ENCODE measurements around the gene NLRP6. TPM values are rescaled to one million over a fixed set of nuclear protein-coding genes. Genes with fewer than 3 reads are reported as not detected.

NLRP6 gene
- total RNA-seq, 2 donors from 2014 or later = 0.19 to 0.20 TPM

GRCh38 chr11:269146-269890 lies 8.9 kb upstream of the NLRP6 start:
- no peaks in the 10 kb centered on the region for H3K27me3 ChIP-seq
- H3K4me3 ChIP-seq = peak overlapping the region in 1 of 2 donors; percentile 10
- TF ChIP-seq, protein P1, sequence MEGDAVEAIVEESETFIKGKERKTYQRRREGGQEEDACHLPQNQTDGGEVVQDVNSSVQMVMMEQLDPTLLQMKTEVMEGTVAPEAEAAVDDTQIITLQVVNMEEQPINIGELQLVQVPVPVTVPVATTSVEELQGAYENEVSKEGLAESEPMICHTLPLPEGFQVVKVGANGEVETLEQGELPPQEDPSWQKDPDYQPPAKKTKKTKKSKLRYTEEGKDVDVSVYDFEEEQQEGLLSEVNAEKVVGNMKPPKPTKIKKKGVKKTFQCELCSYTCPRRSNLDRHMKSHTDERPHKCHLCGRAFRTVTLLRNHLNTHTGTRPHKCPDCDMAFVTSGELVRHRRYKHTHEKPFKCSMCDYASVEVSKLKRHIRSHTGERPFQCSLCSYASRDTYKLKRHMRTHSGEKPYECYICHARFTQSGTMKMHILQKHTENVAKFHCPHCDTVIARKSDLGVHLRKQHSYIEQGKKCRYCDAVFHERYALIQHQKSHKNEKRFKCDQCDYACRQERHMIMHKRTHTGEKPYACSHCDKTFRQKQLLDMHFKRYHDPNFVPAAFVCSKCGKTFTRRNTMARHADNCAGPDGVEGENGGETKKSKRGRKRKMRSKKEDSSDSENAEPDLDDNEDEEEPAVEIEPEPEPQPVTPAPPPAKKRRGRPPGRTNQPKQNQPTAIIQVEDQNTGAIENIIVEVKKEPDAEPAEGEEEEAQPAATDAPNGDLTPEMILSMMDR (IDR thresholded peaks at IDR 0.05) = no peak
- no peaks in the 10 kb centered on the region for H3K36me3 ChIP-seq
- DNase-seq (ENCODE audit: low spot score) = peak; percentile 49
- peak overlapping the region; percentile 48 to 53 for H3K27ac ChIP-seq
- H3K9me3 ChIP-seq = peaks cover 0 to 13% of the 10 kb centered on the region in 2 donors
- H3K4me1 ChIP-seq = no peaks in the 10 kb centered on the region

- no peaks in the 10 kb centered on the region for H3K4me1 ChIP-seq
- no peak for DNase-seq (ENCODE audit: low spot score)
- H3K36me3 ChIP-seq = no peaks in the 10 kb centered on the region
- no peak overlapping the region for H3K4me3 ChIP-seq
- H3K27me3 ChIP-seq = no peaks in the 10 kb centered on the region
- TF ChIP-seq, protein P1 (IDR thresholded peaks at IDR 0.05) = no peak
- H3K27ac ChIP-seq = peak overlapping the region; percentile 16
- H3K9me3 ChIP-seq = peaks cover 0 to 9% of the 10 kb centered on the region in 2 donors
These were observed 7.5 kb upstream of the NLRP6 start for GRCh38 chr11:270451-271318.

DNA sequence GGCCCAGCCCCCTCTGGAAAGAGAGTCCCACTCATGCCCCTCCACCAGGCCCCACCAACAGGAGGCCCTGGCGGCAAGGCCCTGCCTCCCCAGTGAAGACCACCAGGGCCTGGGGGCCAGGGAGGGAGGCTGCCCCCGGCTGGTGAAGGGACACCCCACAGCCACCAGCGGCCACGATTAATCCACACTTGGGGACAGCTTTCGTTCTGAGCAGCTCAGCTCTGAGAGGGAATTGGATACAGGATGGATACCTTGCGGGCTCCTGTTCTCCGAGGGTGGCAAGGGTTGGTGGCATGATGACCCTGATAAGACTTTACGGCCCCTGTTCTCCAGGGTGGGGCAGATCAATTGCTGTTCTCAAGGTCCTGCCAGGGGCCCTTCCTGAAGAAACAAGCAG lies 6.9 kb upstream of the NLRP6 start:
- no peak for DNase-seq (ENCODE audit: low spot score)
- H3K27me3 ChIP-seq = no peaks in the 10 kb centered on the region
- no peak overlapping the region for H3K27ac ChIP-seq
- TF ChIP-seq, protein P1 (IDR thresholded peaks at IDR 0.05) = no peak
- no peak overlapping the region for H3K4me3 ChIP-seq
- H3K4me1 ChIP-seq = no peaks in the 10 kb centered on the region
- no peaks in the 10 kb centered on the region for H3K36me3 ChIP-seq
- H3K9me3 ChIP-seq = peaks cover 0 to 2% of the 10 kb centered on the region in 2 donors

DNA sequence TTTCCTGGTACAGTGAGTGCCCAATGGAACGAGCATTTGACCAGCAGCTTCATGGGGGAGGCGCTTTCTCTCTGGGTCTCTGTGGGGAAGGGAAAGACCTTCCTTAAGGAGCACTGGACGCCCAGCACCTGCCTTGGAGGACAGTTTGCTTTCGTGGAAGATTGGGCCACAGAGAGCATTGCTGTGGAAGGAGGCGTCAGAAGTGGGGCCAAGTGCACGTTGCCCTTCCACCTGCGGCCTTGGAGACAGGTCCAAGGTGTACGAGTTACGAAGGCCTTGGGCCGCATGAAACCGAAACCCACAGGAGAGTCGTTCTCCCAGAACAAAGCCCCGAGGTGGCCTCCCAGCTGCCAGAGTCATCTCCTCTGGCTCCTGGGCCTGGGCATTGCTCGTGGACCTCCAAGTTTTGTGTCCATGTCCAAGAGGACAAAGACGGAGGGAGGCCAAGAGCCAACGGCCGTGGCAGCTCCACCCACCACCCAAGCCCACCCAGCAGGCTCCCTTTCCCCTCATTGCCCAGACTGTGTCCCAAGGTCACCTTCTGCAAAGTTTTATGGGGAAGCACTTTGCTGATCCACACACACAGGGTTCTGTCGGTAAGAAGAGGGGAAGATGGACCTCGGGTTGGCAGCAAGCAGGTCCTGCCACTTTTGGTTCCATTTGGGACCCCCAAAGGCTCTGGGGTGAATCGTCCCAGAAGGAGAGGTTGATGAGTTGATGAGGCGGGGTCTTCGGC lies 5.8 kb upstream of the NLRP6 start:
- TF ChIP-seq, protein P1 (IDR thresholded peaks at IDR 0.05) = no peak
- Histone ChIP-seq H3K27ac (no peak overlapping the region), H3K9me3 (no peaks in the 10 kb centered on the region), H3K36me3 (no peaks in the 10 kb centered on the region), H3K4me1 (no peaks in the 10 kb centered on the region), H3K27me3 (no peaks in the 10 kb centered on the region), H3K4me3 (no peak overlapping the region)
- DNase-seq (ENCODE audit: low spot score) = no peak

DNA sequence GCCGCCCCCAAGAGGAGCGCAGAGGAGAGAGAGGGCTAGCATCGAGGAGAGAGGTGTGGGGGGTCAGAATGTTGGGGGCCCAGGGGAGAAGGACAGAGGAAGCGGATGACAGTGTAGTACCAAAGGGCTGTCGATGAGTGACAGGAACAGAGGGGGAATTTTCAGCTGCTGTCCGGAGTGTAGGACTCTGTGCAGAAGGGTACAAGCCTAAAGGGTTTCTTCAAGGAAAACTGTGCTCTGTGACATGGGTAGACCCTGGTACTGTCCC lies 5.3 kb upstream of the NLRP6 start:
- no peaks in the 10 kb centered on the region for H3K27me3 ChIP-seq
- no peak overlapping the region for H3K27ac ChIP-seq
- TF ChIP-seq, protein P1 (IDR thresholded peaks at IDR 0.05) = no peak
- DNase-seq (ENCODE audit: low spot score) = no peak
- no peaks in the 10 kb centered on the region for H3K36me3 ChIP-seq
- H3K9me3 ChIP-seq = no peaks in the 10 kb centered on the region
- no peaks in the 10 kb centered on the region for H3K4me1 ChIP-seq
- H3K4me3 ChIP-seq = no peak overlapping the region
